Embryonic facial prominence (tissue), 1 donor: ENCODE data around the gene AMZ2.
A peak's percentile ranks its signal among the peaks of the same experiment; 100 is the strongest.
"Not testable (repeated sequence)": the region's sequence is repeated elsewhere in the genome, so short reads cannot be mapped to it uniquely, and the experiment has no call there.

ENCODE experiments used
- DNase-seq: peaks from one replicate; pipeline ENCODE4 v3.0.0-alpha.2; 2016; ENCODE audit errors: extremely low spot score

The AMZ2 gene, protein sequence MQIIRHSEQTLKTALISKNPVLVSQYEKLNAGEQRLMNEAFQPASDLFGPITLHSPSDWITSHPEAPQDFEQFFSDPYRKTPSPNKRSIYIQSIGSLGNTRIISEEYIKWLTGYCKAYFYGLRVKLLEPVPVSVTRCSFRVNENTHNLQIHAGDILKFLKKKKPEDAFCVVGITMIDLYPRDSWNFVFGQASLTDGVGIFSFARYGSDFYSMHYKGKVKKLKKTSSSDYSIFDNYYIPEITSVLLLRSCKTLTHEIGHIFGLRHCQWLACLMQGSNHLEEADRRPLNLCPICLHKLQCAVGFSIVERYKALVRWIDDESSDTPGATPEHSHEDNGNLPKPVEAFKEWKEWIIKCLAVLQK

DNA sequence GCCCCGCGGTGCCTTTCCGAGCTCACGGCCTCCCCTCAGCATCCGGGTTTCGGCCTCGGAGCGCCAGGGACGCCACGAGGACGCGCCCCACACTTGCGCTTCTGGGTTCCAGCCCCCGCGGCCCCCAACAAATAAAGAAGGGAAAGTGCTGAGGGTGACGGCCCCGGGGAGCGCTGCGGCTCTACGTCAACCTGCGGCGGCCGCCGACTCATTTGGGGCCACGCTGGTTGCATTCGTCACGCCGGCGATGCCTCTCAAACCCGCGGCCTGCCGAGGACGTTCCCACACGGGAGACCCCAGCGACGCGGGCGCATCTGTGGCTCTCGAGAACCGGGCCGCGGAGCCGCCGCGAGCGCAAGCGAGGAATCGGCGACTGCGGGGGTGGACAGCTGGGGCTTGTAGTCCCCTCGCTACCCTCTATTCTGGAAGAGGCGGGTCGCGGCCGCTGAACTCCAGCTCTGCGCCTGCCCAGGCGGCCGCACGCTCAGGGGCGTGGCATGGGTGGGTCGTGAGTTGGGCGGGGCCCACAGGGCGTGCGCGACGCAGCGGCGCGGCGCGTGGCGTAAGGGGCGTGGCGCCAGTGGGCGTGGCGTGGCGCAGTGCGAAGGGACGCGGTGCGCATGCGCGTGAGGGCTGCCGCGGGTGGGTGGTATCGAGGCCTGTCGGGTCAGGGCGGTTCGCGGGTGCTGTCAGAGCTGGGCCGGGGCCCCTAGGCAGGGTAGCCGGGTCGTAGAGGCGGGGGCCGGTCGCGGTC lies at the start of gene AMZ2:
Gene AMZ2, plus strand, starts transcription at position 599 of the 754 bp plus-strand sequence. CDS start 2,145 bp downstream, outside the sequence.
- DNase-seq, result peak; percentile 87

- DNase-seq, result no peak
Observed at GRCh38 chr17:68198931-68199836, 48.7 kb upstream of the AMZ2 start.

DNA sequence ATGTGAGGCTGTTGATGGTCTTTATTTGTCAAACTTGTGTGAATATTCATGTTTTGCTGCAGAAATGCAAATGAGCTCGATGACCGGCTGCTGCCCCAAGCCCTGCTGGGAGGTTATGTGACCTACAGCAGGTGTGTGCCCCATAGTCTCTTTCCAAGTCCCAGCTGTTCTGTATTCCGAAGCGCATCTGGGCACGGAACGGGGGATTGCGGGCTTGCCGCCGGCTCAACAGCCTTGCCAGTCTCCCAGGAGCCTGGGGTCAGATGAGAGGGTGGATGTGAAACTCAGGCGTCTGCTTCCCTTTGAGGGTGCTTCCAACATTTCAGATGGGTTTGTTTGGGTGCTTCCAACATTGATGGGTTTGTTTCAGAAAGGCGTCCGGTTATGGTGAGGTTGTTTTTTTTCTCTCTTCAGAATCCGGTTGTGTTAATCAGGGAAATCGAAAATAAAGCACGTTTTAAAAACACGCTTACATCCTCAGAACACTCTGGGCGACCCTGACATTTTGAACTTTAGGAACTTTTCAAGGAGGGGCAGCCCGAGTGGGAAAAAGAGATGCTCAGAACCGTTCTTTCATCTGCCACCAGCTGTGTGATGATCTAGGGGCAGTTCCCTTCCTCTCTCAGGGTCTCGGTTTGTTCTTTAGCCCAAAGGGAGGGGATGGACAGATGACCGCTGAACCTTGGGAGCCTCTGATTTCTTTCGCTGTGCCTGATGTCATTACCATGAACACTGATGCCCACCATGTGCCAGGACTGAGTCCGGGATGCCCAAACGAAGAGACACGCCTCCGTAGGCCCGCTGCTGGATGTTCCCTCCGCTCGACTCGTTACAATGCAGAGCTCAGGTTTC lies 47.8 kb upstream of the AMZ2 start:
- DNase-seq, result no peak

GRCh38 chr17:68200689-68201417 lies 47.0 kb upstream of the AMZ2 start:
- peak; percentile 65 for DNase-seq

DNA sequence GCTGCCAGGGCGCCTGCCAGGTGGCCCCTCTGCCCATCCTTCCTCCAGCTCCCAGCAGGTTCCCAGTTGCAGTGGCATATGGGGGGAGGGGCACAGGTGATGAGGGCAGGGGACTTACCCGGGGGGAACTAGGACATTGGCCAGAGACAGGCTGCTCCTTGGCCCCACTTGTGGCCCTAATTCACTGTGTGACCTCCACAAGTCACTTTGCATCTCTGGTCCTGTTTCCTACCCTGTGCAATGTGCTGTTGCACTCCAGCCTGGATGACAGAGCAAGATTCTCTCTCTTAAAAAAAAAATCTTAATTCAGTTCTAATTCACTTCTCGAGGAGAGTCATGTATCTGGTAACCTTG lies 46.4 kb upstream of the AMZ2 start:
- DNase-seq, result not testable (repeated sequence)

GRCh38 chr17:68202321-68202720 lies 45.5 kb upstream of the AMZ2 start:
- not testable (repeated sequence) for DNase-seq

GRCh38 chr17:68204736-68205135 lies 43.1 kb upstream of the AMZ2 start:
- DNase-seq, result no peak

GRCh38 chr17:68205251-68205807 lies 42.5 kb upstream of the AMZ2 start:
- peak; percentile 80 for DNase-seq

DNA sequence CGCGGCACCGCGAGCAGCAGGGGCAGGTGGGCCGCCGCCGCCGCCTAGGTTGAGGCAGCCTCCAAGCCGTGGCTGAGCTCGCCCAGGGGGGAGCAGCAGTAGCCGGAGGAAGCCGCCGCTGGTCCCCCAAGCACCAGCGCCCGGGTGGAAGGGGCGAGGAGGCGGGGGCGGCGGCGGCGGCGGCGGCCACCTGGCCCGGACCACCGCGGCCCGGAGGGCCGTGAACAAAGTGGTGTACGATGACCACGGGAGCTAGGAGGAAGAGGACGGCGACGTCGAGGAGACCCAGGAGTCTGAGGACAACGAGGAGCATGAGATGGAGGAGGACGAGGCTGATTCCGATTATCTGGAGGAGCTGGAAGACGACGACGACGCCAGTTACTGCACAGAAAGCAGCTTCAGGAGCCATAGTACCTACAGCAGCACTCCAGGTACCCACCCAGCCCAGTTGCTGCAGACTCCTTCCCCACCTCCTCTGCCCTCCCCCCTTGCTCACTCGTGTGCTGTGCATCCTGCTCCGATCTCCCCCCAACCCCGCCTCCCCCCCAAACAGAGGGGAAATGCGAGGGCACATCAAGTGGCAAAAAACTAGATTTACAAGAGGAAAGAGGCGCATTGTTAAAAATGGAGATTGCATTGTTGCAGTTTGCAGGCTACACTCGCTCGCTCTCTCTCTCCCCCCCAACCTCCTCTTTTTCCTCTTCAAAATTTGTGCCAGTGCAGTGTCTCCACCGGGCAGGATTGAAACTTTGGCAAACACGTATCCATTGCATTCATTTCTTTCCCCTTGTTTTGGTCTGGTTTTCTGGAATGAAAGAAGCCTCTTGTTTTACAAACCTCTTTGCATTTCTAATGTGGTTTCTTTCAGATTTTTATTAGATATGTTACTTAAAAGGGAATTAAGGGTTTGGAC lies 41.8 kb upstream of the AMZ2 start:
- DNase-seq, result no peak

GRCh38 chr17:68207651-68208253 lies 40.1 kb upstream of the AMZ2 start:
- no peak for DNase-seq

DNA sequence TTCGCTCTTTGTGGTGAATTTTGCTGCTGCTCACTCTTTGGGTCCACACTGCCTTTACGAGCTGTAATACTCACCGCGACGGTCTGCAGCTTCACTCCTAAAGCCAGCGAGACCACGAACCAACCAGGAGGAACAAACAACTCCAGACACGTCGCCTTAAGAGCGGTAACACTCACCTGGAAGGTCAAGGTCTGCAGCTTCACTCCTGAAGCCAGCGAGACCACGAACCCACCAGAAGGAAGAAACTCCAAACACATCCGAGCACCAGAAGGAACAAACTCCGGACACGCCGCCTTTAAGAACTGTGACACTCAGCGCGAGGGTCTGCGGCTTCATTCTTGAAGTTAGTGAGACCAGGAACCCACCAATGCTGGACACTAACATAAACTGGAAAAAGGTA lies 39.2 kb upstream of the AMZ2 start:
- DNase-seq, result not testable (repeated sequence)

GRCh38 chr17:68209191-68209900 lies 38.5 kb upstream of the AMZ2 start:
- DNase-seq, result not testable (repeated sequence)

DNA sequence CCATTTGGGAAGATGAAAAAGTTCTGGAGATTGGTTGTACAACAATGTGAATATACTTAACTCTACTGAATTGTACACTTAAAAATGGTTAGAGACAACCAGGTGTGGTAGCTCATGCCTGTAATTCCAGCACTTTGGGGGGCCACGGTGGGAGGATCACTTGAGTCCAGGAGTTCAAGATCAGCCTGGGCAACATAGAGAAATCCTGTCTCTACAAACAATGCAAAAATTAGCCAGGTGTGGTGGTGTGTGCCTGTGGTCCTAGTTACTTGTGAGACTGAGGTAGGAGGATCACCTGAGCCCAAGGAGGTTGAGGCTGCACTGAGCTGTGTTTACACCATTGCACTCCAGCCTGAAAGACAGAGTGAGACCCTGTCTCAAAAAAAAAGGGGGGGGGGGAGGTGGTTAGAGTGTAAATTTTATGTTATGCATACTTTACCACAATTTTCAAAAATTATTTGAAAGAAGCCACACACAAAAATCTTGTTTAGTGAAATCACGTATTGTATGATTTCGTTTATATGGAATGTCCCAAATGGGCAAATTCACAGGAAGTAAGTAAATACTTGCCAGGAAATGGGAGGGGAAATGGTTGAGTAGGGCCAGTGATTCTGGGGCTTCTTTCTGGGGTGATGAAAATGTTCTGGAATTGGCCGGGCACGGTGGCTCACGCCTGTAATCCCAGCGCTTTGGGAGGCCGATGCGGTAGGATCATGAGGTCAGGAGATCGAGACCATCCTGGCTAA lies 37.1 kb upstream of the AMZ2 start:
- DNase-seq, result no peak

DNA sequence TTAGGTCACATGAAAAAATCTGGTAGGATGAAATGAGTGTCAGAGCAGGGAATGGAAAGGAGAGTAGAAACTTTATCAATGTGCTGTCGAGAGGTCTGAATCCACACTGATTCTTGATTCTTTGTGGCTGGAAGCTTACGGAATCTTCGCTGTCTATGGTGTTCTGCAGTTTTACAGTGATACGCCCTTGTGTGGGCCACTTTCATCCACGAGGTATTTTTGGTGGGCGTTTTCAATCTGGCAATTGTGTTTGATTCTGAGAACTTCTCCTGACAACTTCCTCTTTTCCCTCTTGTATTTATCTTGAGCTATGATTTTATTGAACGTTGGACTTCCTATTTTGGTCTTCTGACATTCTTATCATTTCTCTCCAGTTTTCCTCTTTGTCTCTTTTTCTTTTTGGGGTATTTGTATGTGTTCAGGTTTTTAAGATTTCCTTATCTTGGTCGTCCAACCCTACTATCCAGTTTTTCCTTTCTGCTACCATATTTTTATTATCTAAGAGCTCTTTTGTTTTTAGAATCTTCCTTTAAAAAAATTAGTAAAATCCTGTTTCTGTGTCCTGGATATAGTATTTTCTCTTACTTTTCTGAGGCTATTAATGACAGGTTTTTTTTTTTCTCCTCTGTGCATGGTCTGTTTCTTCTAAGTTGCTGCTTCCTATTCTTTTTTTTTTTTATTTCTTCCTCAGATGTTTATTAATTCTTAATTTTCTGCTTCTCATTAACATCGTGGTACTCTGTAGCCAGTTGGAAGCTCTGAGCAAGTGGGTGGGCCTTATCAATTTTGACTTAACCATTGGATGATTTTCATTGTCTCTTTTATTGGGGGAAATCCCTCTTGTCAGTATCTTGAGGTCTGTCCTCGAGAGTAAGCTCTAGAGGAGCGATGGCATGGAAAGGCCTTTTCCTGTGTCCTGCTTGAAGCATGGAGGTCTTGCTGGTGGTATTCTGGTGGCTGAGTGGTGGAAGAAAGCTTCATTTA lies 34.1 kb upstream of the AMZ2 start:
- DNase-seq, result not testable (repeated sequence)

DNA sequence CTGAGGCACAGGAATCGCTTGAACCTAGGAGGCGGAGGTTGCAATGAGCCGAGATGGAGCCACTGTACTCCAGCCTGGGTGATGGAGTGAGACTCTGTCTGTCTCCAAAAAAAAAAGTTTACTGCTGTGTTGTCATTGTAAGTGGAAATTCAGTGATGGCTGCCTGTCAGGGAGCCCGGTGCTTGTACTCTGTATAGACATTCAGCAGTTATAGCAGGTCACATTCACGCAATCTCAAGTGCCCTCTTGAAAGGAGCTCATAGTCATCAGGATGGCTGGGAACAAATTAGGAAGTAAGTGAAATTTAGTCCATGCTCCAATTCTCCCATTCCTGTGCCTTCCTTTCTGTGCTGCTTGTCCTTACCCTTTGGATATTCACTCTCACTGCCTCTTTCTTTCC lies 32.4 kb upstream of the AMZ2 start:
- not testable (repeated sequence) for DNase-seq

DNA sequence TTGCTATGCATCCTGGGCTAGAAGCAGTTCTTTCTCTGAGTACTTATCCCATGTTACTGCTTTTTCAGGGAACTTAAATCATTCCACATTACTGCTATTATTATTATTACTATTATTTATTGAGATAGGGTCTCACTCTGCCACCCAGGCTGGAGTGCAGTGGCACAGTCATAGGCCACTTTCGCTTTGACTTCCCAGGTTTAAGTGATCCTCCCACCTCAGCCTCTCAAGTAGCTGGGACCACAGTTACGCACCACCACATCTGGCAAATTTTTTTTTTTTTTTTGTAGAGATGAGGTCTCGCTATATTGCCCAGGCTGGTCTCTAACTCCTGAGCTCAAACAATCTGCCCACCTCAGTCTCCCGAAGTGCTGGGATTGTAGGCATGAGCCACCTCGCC lies 28.4 kb upstream of the AMZ2 start:
- DNase-seq, result not testable (repeated sequence)
